HEK293 (cell line): ENCODE measurements around the gene TMEM259.

Source experiments
- CTCF ChIA-PET: fragments of 350-600 bp; formaldehyde crosslinking; extraction: SDS; loops from one replicate; lab custom pipeline; 2021; ENCODE audit warnings: antibody characterized with exemption; lab: Yijun Ruan, JAX
- POLR2A ChIA-PET: fragments of 300-600 bp; formaldehyde crosslinking; extraction: SDS; loops from one replicate; lab custom pipeline; 2020; ENCODE audit warnings: antibody characterized with exemption, inconsistent platforms; lab: Yijun Ruan, JAX
- H3K27ac ChIP-seq: fragments of 200-500 bp; sonication (Bioruptor generic); 2 replicates; pipeline ENCODE4 v1.5.1; 2014; ENCODE audit warnings: low read depth, low read length, control low read depth, inconsistent platforms; ENCODE audit errors: extremely low read depth
- H3K36me3 ChIP-seq, 2 experiments: fragments of 200-500 bp in 1 of 2; sonication (Bioruptor generic) in 1 of 2; 1 replicate in 1 of 2; 2 replicates in 1 of 2; pipeline ENCODE4 v1.5.1; 2014 to 2017; ENCODE audit warnings: inconsistent platforms in 2 of 2, low read length in 2 of 2; ENCODE audit not compliant: control insufficient read depth in 2 of 2, insufficient read depth in 1 of 2
- H3K4me1 ChIP-seq: fragments of 200-500 bp; sonication (Bioruptor generic); 2 replicates; pipeline ENCODE4 v1.5.1; 2014; ENCODE audit warnings: mild to moderate bottlenecking, low read length, inconsistent platforms; ENCODE audit not compliant: control insufficient read depth, insufficient read depth
- H3K4me3 ChIP-seq: 2 replicates; pipeline ENCODE4 v1.5.1; 2011; ENCODE audit warnings: low read depth, mild to moderate bottlenecking, control low read depth, low read length, moderate library complexity
- H3K9me3 ChIP-seq: fragments of 200-500 bp; sonication (Bioruptor generic); 2 replicates; pipeline ENCODE4 v1.5.1; 2014; ENCODE audit warnings: low read depth, low read length, inconsistent platforms; ENCODE audit not compliant: control insufficient read depth, insufficient read depth
- BCL6B ChIP-seq: fragments of 450-650 bp; formaldehyde crosslinking; IDR thresholded peaks from 2 replicates; pipeline ENCODE4 v1.5.1; 2017; ENCODE audit warnings: missing biosample characterization, missing genetic modification characterization
- CTCF ChIP-seq: fragments of 450-650 bp; formaldehyde crosslinking; IDR thresholded peaks from 2 replicates; pipeline ENCODE4 v1.5.1; 2016; ENCODE audit warnings: missing biosample characterization, missing genetic modification characterization
- KLF8 ChIP-seq: fragments of 450-650 bp; formaldehyde crosslinking; IDR thresholded peaks from 2 replicates; pipeline ENCODE4 v1.5.1; 2016; ENCODE audit warnings: missing biosample characterization, missing genetic modification characterization
- PBX3 ChIP-seq: sonication (generic); formaldehyde crosslinking; IDR thresholded peaks from 2 replicates; pipeline ENCODE4 v1.8.1; 2022; ENCODE audit warnings: mild to moderate bottlenecking, moderate library complexity, missing genetic modification reagents
- PRDM2 ChIP-seq: fragments of 450-650 bp; formaldehyde crosslinking; IDR thresholded peaks from 2 replicates; pipeline ENCODE4 v1.5.1; 2016; ENCODE audit warnings: missing biosample characterization, missing genetic modification characterization, borderline replicate concordance
- RBAK ChIP-seq: fragments of 450-650 bp; formaldehyde crosslinking; IDR thresholded peaks from 2 replicates; pipeline ENCODE4 v1.5.1; 2016; ENCODE audit warnings: missing biosample characterization, missing genetic modification characterization
- REPIN1 ChIP-seq: fragments of 450-650 bp; formaldehyde crosslinking; IDR thresholded peaks from 2 replicates; pipeline ENCODE4 v1.5.1; 2017; ENCODE audit warnings: missing biosample characterization, missing genetic modification characterization, low read depth
- SP7 ChIP-seq: fragments of 450-650 bp; formaldehyde crosslinking; IDR thresholded peaks from 2 replicates; pipeline ENCODE4 v1.5.1; 2016; ENCODE audit warnings: missing biosample characterization, missing genetic modification characterization
- ZBTB11 ChIP-seq: fragments of 450-650 bp; formaldehyde crosslinking; conservative IDR thresholded peaks from 2 replicates; pipeline ENCODE4 v1.5.1; 2016; ENCODE audit warnings: low read depth, missing biosample characterization, missing genetic modification characterization
- ZNF114 ChIP-seq: fragments of 450-650 bp; formaldehyde crosslinking; IDR thresholded peaks from 2 replicates; pipeline ENCODE4 v1.5.0; 2017; ENCODE audit warnings: missing biosample characterization, missing genetic modification characterization
- ZNF132 ChIP-seq: fragments of 450-650 bp; formaldehyde crosslinking; IDR thresholded peaks from 2 replicates; pipeline ENCODE4 v1.5.1; 2017; ENCODE audit warnings: missing biosample characterization, missing genetic modification characterization, borderline replicate concordance
- ZNF184 ChIP-seq: fragments of 450-650 bp; IDR thresholded peaks from 2 replicates; pipeline ENCODE4 v1.5.1; 2018; ENCODE audit warnings: missing biosample characterization, mild to moderate bottlenecking, missing genetic modification characterization
- ZNF221 ChIP-seq: fragments of 450-650 bp; formaldehyde crosslinking; IDR thresholded peaks from 2 replicates; pipeline ENCODE4 v1.5.1; 2017; ENCODE audit warnings: missing biosample characterization, missing genetic modification characterization, borderline replicate concordance
- ZNF239 ChIP-seq: fragments of 450-650 bp; formaldehyde crosslinking; IDR thresholded peaks from 2 replicates; pipeline ENCODE4 v1.5.1; 2016; ENCODE audit warnings: missing biosample characterization, missing genetic modification characterization
- ZNF24 ChIP-seq: fragments of 450-650 bp; formaldehyde crosslinking; IDR thresholded peaks from 2 replicates; pipeline ENCODE4 v1.5.1; 2016; ENCODE audit warnings: missing biosample characterization, missing genetic modification characterization
- ZNF580 ChIP-seq: fragments of 450-650 bp; formaldehyde crosslinking; IDR thresholded peaks from 2 replicates; pipeline ENCODE4 v1.5.1; 2016; ENCODE audit warnings: missing biosample characterization, missing genetic modification characterization
- ZNF639 ChIP-seq: fragments of 450-650 bp; formaldehyde crosslinking; IDR thresholded peaks from 2 replicates; pipeline ENCODE4 v1.5.1; 2016; ENCODE audit warnings: missing biosample characterization, missing genetic modification characterization
- ZNF660 ChIP-seq: fragments of 450-650 bp; IDR thresholded peaks from 2 replicates; pipeline ENCODE4 v1.5.1; 2018; ENCODE audit warnings: missing biosample characterization, mild to moderate bottlenecking, missing genetic modification characterization
- ZNF704 ChIP-seq: fragments of 450-650 bp; formaldehyde crosslinking; IDR thresholded peaks from 2 replicates; pipeline ENCODE4 v1.5.1; 2016; ENCODE audit warnings: missing biosample characterization, missing genetic modification characterization
- ZNF768 ChIP-seq: fragments of 450-650 bp; formaldehyde crosslinking; IDR thresholded peaks from 2 replicates; pipeline ENCODE4 v1.5.1; 2018; ENCODE audit warnings: missing biosample characterization, mild to moderate bottlenecking, missing genetic modification characterization
- ZXDB ChIP-seq: fragments of 450-650 bp; formaldehyde crosslinking; IDR thresholded peaks from 2 replicates; pipeline ENCODE4 v1.5.1; 2016; ENCODE audit warnings: missing biosample characterization, missing genetic modification characterization

Gene TMEM259

GRCh38 chr19:970695-971094, 50.2 kb downstream of the TMEM259 start:
- H3K4me3 ChIP-seq = no peak overlapping the region
- POLR2A ChIA-PET = no interaction called here
- H3K9me3 ChIP-seq = no peaks in the 10 kb centered on the region
- no peak overlapping the region for H3K27ac ChIP-seq
- no peaks in the 10 kb centered on the region for H3K4me1 ChIP-seq
- CTCF ChIA-PET = interaction anchor here (0.6 to 1.8 kb wide), 9 partner anchors 9 to 248 kb away, joined by 3 to 19 read pairs (median 4); partner anchors contain the start of gene WDR18
- peaks cover 8 to 46% of the 10 kb centered on the region in 2 experiments for H3K36me3 ChIP-seq
- no peak for TF ChIP-seq ZNF132 (tag by site-specific recombination)
- no peak for TF ChIP-seq ZNF239
- TF ChIP-seq KLF8 (tag by site-specific recombination) = peak; percentile 52; the same call in 1 of the 2 replicates
- peak; percentile 56; the same call in 1 of the 2 replicates for TF ChIP-seq ZNF639 (tag by site-specific recombination)
- TF ChIP-seq ZXDB (tag by site-specific recombination) = peak; percentile 32; the same call in 1 of the 2 replicates
- TF ChIP-seq RBAK (tag by site-specific recombination) = no peak
- 0 out of 2 replicates have a peak, but pooled peaks have one; percentile 30 for TF ChIP-seq ZNF660
- TF ChIP-seq ZBTB11 = no peak
- TF ChIP-seq ZNF704 (tag by site-specific recombination) = no peak
- TF ChIP-seq CTCF = peak; percentile 67
- TF ChIP-seq ZNF24 (tag by site-specific recombination) = no peak
- TF ChIP-seq ZNF221 (tag by site-specific recombination) = no peak
- no peak for TF ChIP-seq ZNF184 (tag by site-specific recombination)
- TF ChIP-seq ZNF768 (tag by site-specific recombination) = no peak
- no peak for TF ChIP-seq ZNF114 (tag by site-specific recombination)
- no peak for TF ChIP-seq PRDM2
- peak; percentile 73; the same call in 1 of the 2 replicates for TF ChIP-seq ZNF580 (tag by site-specific recombination)
- TF ChIP-seq REPIN1 = no peak
- TF ChIP-seq SP7 (tag by site-specific recombination) = peak; percentile 21; the same call in 1 of the 2 replicates
- no peak for TF ChIP-seq BCL6B (tag by site-specific recombination)
- no peak for TF ChIP-seq PBX3 (CRISPR knock-in tag)
